ENCODE data around the gene RNPEPL1.
"Not testable (repeated sequence)": the region's sequence is repeated elsewhere in the genome, so short reads cannot be mapped to it uniquely, and the experiment has no call there.

RNPEPL1 gene

DNA sequence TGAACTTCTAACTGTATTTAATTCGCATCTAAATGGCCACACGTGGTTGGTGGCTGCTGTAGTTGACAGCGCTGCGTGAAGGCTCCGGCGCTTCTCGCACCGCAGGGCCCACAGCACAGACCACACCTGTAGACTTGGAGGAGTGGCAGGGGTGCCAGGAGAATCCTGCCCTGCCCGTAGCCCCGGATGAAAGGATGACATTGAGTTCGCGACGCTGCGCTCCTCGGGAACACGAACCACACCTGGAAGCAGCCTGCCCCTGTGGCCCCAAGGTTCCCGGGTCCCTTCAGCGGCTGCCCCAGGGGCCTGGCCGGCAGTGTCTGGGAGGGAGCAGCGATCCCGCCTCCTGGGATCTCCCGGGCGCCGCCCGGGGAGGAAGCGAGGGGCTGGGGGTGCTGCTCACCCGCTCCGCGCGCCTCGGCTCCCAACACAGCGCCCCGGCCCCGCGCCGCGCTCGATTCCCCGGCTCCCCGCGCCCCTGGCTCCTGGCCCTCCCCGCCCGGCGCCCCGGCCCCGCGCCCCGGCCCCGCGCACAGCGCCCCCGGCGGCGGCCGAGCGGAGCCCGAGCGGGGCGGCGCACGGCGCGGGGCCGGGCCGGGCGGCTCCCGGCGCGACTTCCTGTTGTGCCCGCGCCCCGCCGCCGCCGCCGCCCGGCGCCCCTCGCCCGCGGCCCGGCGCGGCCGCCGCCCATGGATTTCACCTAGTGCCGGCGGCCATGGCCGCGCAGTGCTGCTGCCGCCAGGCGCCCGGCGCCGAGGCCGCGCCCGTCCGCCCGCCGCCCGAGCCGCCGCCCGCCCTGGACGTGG lies at the start of gene RNPEPL1:
Gene RNPEPL1 (plus strand): TSS at position 613 of the 806 bp plus-strand sequence. CDS start 103 bp downstream, at position 716.
- DNase-seq (ENCODE audit: low read depth): no peak

- no peak for DNase-seq (ENCODE audit: low read depth)
These were observed 49.3 kb upstream of the RNPEPL1 start for GRCh38 chr2:240518981-240519380.

DNA sequence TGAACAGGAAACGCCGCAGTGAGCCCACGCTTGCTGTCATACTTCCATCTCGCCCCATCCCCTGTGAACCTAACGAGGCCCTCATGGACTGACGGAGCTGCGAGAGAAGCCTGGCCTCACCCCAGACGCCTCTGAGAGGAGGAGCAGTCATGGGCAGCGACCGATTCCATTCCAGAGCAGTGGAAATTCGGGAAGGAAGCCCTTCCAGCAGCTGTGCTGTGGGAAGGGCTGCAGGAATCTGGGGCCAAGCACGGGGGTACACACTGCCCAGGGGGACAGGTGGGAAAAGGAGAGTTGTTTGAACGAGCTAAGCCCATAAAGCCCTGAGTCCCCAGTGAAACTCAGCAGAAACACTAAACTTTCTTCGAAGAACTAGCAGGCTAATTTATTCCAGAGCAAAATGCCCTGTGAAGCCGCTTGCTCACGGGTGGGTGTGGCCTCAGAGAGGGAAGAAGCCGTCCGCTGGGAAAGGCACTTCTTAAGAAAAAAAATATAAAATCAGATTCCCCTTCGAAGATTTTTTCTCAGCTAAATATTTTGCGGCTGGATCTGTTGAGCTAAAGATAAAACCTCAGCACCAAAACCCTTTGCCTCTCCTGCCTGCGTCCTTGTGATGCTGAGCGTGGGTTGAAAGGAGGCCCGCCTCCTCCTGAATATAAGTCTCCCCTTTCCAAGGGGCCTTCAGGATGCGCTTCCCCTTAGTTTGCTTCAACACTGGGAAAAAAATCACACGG lies 48.7 kb upstream of the RNPEPL1 start:
- DNase-seq (ENCODE audit: low read depth): peak; percentile 36

- no peak for DNase-seq (ENCODE audit: low read depth)
These were observed 47.9 kb upstream of the RNPEPL1 start for GRCh38 chr2:240520130-240520973.

GRCh38 chr2:240520974-240521350 lies 47.3 kb upstream of the RNPEPL1 start:
- no peak for DNase-seq (ENCODE audit: low read depth)

- DNase-seq (ENCODE audit: low read depth): not testable (repeated sequence)
These were observed 46.4 kb upstream of the RNPEPL1 start for GRCh38 chr2:240521885-240522284.

DNA sequence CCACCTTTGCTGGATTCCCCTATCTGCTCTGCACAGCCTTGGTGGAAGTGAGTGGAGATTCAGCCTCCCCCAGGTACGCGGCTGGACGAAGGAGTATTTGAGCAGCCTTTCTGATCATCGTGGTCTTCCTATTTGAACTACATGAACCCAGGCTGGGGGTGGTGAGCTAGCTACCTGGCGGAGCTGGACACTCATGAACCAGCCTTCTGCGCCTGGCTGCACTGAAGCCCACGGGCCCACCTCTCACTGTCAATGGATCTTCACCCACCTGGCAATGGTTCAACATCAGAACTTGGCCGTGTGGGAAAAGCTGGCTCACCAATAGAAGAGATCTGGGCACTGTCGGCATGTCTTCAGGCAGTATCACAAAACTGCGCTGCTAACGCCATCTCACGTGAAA lies 45.9 kb upstream of the RNPEPL1 start:
- no peak for DNase-seq (ENCODE audit: low read depth)

GRCh38 chr2:240523451-240524281 lies 44.6 kb upstream of the RNPEPL1 start:
- no peak for DNase-seq (ENCODE audit: low read depth)

DNA sequence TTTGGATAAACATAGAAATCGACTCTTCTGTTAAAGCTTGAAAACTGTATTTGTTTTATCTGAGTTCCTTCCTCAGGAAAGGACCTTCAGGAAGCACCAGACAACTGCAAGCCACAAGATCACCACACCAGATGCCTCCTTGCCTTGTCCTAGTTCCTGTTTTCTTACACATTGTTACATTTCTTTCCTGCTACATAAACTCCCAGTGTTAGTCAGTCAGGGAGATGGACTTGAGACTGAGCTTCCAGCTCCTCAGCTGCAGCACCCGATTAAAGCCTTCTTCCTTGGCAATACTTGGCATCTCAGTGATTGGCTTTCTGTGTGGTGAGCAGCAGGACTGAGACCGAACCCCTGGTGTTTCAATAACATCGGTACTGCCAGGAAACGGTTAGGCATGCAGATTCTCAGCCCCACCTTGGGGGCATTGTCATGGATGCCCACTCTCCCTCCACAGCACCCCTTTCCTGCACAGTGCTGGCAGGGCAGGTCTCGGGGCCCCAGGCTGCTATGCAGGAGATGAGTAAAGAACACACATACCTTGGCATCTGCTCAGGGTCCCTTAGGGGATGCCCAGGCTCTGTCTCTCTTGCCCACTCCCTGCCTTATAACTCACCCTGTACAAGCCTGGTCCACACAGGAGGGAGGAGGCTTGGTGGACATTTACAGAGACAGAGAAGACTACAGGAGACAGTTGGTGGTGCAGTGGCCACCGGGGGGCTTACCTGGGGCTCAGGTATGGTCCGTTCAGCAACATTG lies 43.1 kb upstream of the RNPEPL1 start:
- DNase-seq (ENCODE audit: low read depth): no peak

- no peak for DNase-seq (ENCODE audit: low read depth)
These were observed 42.5 kb upstream of the RNPEPL1 start for GRCh38 chr2:240525802-240526201.

DNA sequence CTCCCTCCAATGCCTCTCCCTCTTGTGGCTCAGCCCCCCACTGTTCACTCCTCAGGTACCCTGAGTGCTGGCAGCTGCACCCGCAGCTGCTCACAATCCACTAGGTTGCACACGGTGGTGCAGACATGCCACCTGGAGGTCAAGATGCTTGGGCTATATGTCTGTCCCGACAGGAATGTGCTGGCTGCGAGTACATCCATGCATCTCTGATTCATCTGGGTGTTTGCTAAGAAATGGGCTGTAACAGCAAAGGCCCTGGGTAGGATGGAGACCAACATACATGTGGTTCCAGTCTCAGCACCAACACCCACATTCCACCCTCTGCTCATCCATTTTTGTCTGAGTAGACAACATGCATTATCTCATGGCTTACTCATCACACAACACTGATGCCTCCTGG lies 41.8 kb upstream of the RNPEPL1 start:
- DNase-seq (ENCODE audit: low read depth): no peak

DNA sequence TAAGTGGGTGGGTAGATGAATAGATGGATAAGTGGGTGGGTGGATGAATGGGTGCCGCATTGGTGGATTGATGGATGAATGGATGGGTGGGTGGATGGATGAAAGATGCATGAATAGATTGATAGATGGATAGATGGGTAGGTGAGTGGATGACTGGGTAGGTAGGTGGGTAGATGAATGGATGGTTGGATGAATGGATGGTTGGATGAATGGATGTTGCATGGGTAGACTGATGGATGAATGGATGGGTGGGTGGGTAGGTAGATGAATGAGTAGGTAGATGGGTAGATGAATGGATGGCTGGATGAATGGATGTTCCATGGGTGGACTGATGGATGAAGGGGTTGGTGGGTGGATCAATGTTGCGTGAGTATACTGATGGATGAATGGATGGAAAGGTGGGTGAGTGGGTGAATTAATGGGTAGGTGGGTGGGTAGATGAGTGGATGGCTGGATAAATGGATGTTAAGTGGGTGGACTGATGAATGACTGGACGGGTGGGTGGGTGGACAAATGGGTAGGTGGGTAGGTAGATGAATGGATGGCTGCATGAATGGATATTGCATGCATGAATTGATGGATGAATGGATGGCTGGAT lies 41.0 kb upstream of the RNPEPL1 start:
- DNase-seq (ENCODE audit: low read depth): no peak

DNA sequence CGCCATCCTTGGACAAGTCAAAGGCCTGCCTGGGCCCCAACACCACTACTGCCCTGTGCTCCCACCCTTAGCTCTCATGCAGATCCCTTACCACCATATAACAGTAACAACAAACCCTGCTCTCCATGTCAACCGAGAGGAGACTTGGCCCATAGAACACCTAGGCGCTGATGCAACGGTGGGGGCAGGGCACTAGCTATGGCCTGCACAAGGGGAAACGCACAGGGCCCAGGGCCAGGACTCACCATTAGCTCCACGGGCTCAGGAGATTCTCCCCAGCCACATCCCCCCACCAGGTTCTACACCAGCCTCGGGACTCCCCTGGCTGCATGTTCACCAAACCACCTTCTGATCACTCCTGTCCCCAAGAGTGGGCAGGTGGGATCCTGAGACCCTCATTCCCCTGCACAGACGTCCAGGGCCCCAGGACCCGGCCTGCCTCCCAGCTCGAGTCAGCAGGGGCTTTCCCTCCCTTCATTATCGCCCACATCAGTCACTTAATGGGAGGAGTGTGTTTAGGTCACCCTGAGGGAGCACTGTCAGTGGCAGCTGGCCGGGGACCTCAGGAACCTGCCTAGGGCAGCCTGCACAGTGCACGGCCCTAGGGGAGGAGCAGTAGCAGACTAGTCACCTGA lies 39.8 kb upstream of the RNPEPL1 start:
- DNase-seq (ENCODE audit: low read depth): no peak

GRCh38 chr2:240529344-240529999 lies 38.8 kb upstream of the RNPEPL1 start:
- DNase-seq (ENCODE audit: low read depth): no peak

DNA sequence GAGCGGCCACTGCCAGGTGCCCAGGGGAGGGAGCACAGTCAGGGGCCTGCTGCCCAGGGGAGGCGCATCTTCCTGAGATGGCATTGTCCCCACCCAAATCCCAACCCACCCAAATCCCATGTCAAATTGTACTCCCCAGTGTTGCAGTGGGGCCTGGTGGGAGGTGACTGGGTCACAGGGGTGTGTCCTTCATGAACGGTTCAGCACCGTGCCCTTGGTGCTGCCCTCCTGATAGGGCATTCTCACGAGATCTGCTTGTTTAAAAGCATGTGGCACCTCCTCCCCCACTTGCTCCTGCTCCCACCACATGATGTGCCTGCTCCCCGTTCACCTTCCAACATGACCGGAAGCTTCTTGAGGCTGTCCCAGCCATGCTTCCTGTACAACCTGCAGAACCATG lies 38.1 kb upstream of the RNPEPL1 start:
- no peak for DNase-seq (ENCODE audit: low read depth)

DNA sequence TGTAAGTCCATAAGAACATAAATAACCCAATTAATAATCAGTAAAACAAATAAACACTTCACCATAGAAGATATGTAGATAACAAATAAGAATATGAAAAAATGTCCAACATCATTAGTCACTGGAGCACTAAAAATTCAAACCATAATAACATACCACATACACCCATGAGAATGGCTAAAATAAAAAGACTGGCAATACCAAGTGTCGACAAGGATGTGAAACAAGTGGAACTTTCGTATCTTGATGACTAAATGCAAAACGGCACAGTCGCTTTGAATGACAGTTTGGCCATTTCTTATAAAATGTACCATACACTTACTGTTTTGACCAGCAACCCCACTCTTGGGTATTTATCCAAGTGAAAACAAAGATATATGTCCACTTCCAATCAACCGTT lies 37.2 kb upstream of the RNPEPL1 start:
- no peak for DNase-seq (ENCODE audit: low read depth)

DNA sequence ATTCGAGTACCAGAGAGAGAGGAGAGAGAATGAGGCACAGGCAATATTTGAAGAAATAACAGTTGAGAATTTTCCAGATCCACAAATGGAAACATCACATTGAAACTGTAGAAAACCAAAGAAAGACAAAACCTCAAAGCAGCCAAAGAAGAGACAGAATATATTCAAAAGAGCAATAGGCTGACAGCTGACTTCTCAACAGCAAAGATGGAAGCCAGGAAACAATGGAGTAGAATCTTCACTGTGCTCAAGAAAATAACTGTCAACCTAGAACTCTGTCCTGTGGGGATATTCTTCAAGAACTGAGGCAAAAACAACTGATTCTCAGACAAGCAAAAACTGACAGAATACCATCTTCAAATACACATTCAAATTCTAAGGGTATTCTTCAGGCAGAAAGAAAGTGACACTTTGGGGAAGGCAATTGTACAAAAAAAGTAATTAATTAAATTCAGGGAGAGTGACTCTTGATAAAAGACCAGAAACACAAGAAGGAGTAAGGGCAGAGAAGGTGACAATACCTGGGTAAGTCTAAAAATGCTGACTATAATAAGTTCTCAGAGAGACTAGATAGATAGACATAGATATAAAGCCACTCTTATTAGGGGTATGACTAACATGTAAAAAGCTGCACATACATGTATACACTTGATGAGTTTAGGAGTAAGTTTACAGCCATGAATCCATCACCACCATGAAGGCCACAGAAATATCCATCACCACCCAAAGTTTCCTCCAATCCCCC lies 36.1 kb upstream of the RNPEPL1 start:
- DNase-seq (ENCODE audit: low read depth): no peak

- DNase-seq (ENCODE audit: low read depth): no peak
These were observed 30.1 kb upstream of the RNPEPL1 start for GRCh38 chr2:240538031-240538780.

All from stromal cell of bone marrow (primary cell).